Keratinocyte (primary cell): ENCODE data around the gene OASL. TPM values are rescaled to one million over a fixed set of nuclear protein-coding genes. Genes with fewer than 3 reads are reported as not detected.
A peak's percentile ranks its signal among the peaks of the same experiment; 100 is the strongest.

ENCODE experiments used
- DNase-seq: peaks from one replicate; pipeline ENCODE4 v3.0.0-alpha.2; 2011; ENCODE audit warnings: low read depth, missing footprints, low spot score
- FAIRE-seq: peaks from 2 replicates; lab custom pipeline; 2011; peaks lifted over from hg19 to GRCh38; lab: Jason Lieb, UNC
- H2AFZ ChIP-seq: 2 replicates; pipeline ENCODE4 v1.6.0; 2012; ENCODE audit warnings: low read length, control low read depth, inconsistent platforms; ENCODE audit not compliant: control insufficient read depth
- H3K27ac ChIP-seq: 2 replicates; pipeline ENCODE4 v1.5.1; 2011; ENCODE audit warnings: low read length; ENCODE audit not compliant: control insufficient read depth, insufficient read depth
- H3K27me3 ChIP-seq: 3 replicates; pipeline ENCODE4 v1.6.0; 2011; ENCODE audit warnings: low read length; ENCODE audit not compliant: control insufficient read depth, insufficient read depth; ENCODE audit errors: extremely low read depth
- H3K36me3 ChIP-seq, 2 experiments: 2 replicates in 1 of 2; 3 replicates in 1 of 2; pipeline ENCODE4 v1.5.1; 2011; ENCODE audit warnings: low read length in 2 of 2, mild to moderate bottlenecking in 1 of 2; ENCODE audit not compliant: control insufficient read depth in 2 of 2, insufficient read depth in 2 of 2; ENCODE audit errors: extremely low read depth in 1 of 2
- H3K4me1 ChIP-seq: 3 replicates; pipeline ENCODE4 v1.5.1; 2011; ENCODE audit warnings: low read length; ENCODE audit not compliant: control insufficient read depth, insufficient read depth; ENCODE audit errors: extremely low read depth
- H3K4me2 ChIP-seq: 3 replicates; pipeline ENCODE4 v1.6.0; 2011; ENCODE audit warnings: low read depth, low read length; ENCODE audit not compliant: control insufficient read depth, insufficient read depth; ENCODE audit errors: extremely low read depth
- H3K4me3 ChIP-seq, 3 experiments: fragments of 200-600 bp in 1 of 3; sonication (generic) in 1 of 3; 2 replicates in 2 of 3; 3 replicates in 1 of 3; pipeline ENCODE4 v1.5.1; 2011 to 2016; ENCODE audit warnings: low read length in 3 of 3, mild to moderate bottlenecking in 3 of 3, control low read depth in 2 of 3, inconsistent platforms in 1 of 3, low read depth in 1 of 3, mixed read lengths in 1 of 3, mixed run types in 1 of 3, moderate library complexity in 1 of 3; ENCODE audit not compliant: control insufficient read depth in 2 of 3, insufficient read depth in 2 of 3; ENCODE audit errors: extremely low read depth in 1 of 3
- H3K79me2 ChIP-seq: 2 replicates; pipeline ENCODE4 v1.6.0; 2012; ENCODE audit warnings: low read length; ENCODE audit not compliant: control insufficient read depth, insufficient read depth
- H3K9ac ChIP-seq: 3 replicates; pipeline ENCODE4 v1.6.0; 2011; ENCODE audit warnings: low read length; ENCODE audit not compliant: control insufficient read depth, insufficient read depth; ENCODE audit errors: extremely low read depth
- H3K9me1 ChIP-seq: 3 replicates; pipeline ENCODE4 v1.6.0; 2011; ENCODE audit warnings: low read length; ENCODE audit not compliant: control insufficient read depth, insufficient read depth; ENCODE audit errors: extremely low read depth
- H3K9me3 ChIP-seq: 2 replicates; pipeline ENCODE4 v1.5.1; 2012; ENCODE audit warnings: low read depth, low read length; ENCODE audit not compliant: control insufficient read depth
- H4K20me1 ChIP-seq: 3 replicates; pipeline ENCODE4 v1.6.0; 2011; ENCODE audit warnings: low read length; ENCODE audit not compliant: control insufficient read depth, insufficient read depth; ENCODE audit errors: extremely low read depth
- EZH2 ChIP-seq: IDR thresholded peaks from one replicate; pipeline ENCODE4 v1.6.1; 2012; ENCODE audit warnings: inconsistent platforms, mild to moderate bottlenecking, low read length, moderate library complexity
- dilution Hi-C: fragments of 300-500 bp; cut with MboI; formaldehyde crosslinking; loops from one replicate; pipeline ENCODE4 v1.7.0; 2020; ENCODE audit warnings: low sequenced_read_pairs; ENCODE audit not compliant: extremely low pct_ligation_motif_present
- polyA minus RNA-seq, 3 experiments: library from RNA; depleted of rRNA, polyadenylated mRNA; stranded (reverse); fragments of >200 nt; gene quantifications; 1 replicate in 1 of 3; 2 replicates in 1 of 3; 3 replicates in 1 of 3; pipeline ENCODE4 v1.2.3, GENCODE V29; 2011
- polyA plus RNA-seq, 5 experiments: library from polyadenylated mRNA; depleted of rRNA in 3 of 5; stranded (reverse) in 3 of 5; stranded (forward) in 1 of 5; unstranded in 1 of 5; fragments of >200 nt; gene quantifications; 1 replicate in 1 of 5; 2 replicates in 3 of 5; 3 replicates in 1 of 5; pipeline versions ENCODE4 v1.2.1 to v1.2.3, GENCODE V29; 2011 to 2012; ENCODE audit warnings: missing spikeins in 2 of 5, low read depth in 1 of 5, low replicate concordance in 1 of 5
- TF ChIP-seq, protein P1 (sequence below), 3 experiments: IDR thresholded peaks in 1 of 3; conservative IDR thresholded peaks in 1 of 3; optimal IDR thresholded peaks in 1 of 3; 2 replicates in 2 of 3; 3 replicates in 1 of 3; pipeline versions ENCODE3 to v1.5.1; 2011; ENCODE audit warnings: low read length in 3 of 3, mild to moderate bottlenecking in 3 of 3, moderate library complexity in 2 of 3, control low read depth in 1 of 3, inconsistent platforms in 1 of 3; ENCODE audit not compliant: insufficient read depth in 2 of 3; ENCODE audit errors: extremely low read depth in 1 of 3

Gene OASL, protein sequence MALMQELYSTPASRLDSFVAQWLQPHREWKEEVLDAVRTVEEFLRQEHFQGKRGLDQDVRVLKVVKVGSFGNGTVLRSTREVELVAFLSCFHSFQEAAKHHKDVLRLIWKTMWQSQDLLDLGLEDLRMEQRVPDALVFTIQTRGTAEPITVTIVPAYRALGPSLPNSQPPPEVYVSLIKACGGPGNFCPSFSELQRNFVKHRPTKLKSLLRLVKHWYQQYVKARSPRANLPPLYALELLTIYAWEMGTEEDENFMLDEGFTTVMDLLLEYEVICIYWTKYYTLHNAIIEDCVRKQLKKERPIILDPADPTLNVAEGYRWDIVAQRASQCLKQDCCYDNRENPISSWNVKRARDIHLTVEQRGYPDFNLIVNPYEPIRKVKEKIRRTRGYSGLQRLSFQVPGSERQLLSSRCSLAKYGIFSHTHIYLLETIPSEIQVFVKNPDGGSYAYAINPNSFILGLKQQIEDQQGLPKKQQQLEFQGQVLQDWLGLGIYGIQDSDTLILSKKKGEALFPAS
- polyA plus RNA-seq (3.6 to 6.2 TPM (median 4.5 TPM) in 3 replicates), polyA minus RNA-seq (2.7 to 5.1 TPM (median 2.7 TPM) in 3 replicates)
- 7.1 TPM for polyA plus RNA-seq (2011; ENCODE audit: low read depth)
- 2.0 and 2.4 TPM in 2 replicates for polyA plus RNA-seq (2011; cell fraction: cytosol; rRNA removed)
- 2.5 and 2.6 TPM in 2 replicates for polyA plus RNA-seq (2011; cell fraction: nucleus; rRNA removed)
- 5.6 and 24.2 TPM in 2 replicates for polyA plus RNA-seq (2012; ENCODE audit: low replicate concordance)
- polyA minus RNA-seq (2011; cell fraction: cytosol; rRNA and poly(A)+ RNA removed) = 2.7 TPM
- 2.6 and 2.7 TPM in 2 replicates for polyA minus RNA-seq (2011; cell fraction: nucleus; rRNA and poly(A)+ RNA removed)

DNA sequence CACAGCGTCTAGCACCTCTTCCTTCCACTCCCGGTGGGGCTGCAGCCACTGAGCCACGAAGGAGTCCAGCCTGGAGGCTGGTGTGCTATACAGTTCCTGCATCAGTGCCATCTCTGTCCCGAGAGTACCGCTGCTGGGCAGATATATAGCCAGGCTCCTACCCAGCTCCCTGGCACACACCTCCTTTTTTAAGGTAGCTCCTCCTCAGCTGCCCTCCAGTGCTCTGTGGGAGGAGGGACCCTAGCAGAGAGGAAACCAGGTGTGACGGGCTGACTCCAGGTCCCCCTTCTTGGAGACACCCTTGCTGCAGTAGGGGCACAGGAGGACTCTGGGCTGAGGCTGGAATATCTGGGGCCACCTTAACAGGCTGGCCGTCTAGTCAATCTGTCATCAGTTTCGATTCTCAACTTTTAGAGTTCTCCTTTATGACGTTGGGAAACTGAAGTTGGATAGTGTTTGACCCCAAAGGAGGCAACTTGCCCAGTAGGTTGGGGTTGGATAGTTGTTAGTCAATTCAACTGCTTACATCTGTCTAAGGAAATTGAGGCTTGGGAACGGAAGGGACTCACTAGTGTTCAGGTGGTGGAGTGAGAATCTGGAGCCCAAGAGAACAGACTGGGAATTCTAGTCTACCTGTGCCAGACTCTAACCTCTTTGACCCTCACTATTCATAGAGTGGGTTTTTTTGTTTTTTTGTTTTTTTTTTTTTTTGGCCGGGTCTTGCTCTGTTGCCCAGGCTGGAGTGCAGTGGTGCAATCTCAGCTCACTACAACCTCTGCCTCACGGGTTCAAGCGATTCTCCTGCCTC is at the start of gene OASL:
OASL (minus strand) TSS at position 386 of the 808 bp plus-strand sequence; CDS start at position 111, 275 bp downstream.
- H3K9me1 ChIP-seq = no peaks in the 10 kb centered on the region
- peak within 1 kb of the TSS; percentile 34 to 75 (median 73) for H3K4me3 ChIP-seq
- H3K27ac ChIP-seq = peak within 1 kb of the TSS; percentile 59
- peaks cover 16% of the 10 kb centered on the region for H3K4me1 ChIP-seq
- dilution Hi-C loops = no loop called here
- H3K9me3 ChIP-seq = no peaks in the 10 kb centered on the region
- H3K27me3 ChIP-seq = no peaks in the 10 kb centered on the region
- no peaks in the 10 kb centered on the region for H3K79me2 ChIP-seq
- peak; percentile 26 for FAIRE-seq
- H3K36me3 ChIP-seq = no peaks in the 10 kb centered on the region
- no peaks in the 10 kb centered on the region for H4K20me1 ChIP-seq
- H3K9ac ChIP-seq = peak within 1 kb of the TSS; percentile 71
- peak within 1 kb of the TSS; percentile 98 for H2AFZ ChIP-seq
- DNase-seq = no peak
- H3K4me2 ChIP-seq = peak within 1 kb of the TSS; percentile 97
- TF ChIP-seq, protein P1, sequence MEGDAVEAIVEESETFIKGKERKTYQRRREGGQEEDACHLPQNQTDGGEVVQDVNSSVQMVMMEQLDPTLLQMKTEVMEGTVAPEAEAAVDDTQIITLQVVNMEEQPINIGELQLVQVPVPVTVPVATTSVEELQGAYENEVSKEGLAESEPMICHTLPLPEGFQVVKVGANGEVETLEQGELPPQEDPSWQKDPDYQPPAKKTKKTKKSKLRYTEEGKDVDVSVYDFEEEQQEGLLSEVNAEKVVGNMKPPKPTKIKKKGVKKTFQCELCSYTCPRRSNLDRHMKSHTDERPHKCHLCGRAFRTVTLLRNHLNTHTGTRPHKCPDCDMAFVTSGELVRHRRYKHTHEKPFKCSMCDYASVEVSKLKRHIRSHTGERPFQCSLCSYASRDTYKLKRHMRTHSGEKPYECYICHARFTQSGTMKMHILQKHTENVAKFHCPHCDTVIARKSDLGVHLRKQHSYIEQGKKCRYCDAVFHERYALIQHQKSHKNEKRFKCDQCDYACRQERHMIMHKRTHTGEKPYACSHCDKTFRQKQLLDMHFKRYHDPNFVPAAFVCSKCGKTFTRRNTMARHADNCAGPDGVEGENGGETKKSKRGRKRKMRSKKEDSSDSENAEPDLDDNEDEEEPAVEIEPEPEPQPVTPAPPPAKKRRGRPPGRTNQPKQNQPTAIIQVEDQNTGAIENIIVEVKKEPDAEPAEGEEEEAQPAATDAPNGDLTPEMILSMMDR (optimal IDR thresholded peaks at IDR 0.05 in 1 of 3, IDR thresholded peaks at IDR 0.05 in 1 of 3, conservative IDR thresholded peaks at IDR 0.05 in 1 of 3; ENCODE audit: extremely low read depth in 1 of 3, insufficient read depth in 2 of 3, low read length in 3 of 3) = no peak
- no peak for TF ChIP-seq EZH2

DNA sequence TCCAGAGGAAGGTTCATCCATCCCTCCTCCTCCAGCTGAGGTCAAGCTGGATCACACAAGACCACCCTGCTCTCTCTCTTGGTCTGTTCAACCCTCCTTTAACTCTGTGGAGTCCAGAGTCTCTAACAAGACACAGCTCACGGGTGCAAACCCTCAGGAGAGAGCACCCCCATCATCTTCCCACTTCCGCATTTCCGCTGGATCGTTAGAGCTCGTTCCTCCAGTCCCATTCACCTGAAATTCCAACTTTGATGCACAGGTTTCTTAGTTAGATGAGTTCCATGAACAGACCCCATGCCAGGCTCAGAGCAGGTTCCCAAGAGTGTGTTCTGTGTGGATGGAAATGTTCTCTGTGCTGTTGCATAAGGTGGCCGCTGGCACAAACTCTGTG is 49.1 kb upstream of the OASL start:
- H3K4me2 ChIP-seq = no peak overlapping the region
- no peak overlapping the region for H2AFZ ChIP-seq
- TF ChIP-seq, protein P1 (optimal IDR thresholded peaks at IDR 0.05 in 1 of 3, IDR thresholded peaks at IDR 0.05 in 1 of 3, conservative IDR thresholded peaks at IDR 0.05 in 1 of 3; ENCODE audit: extremely low read depth in 1 of 3, insufficient read depth in 2 of 3, low read length in 3 of 3) = no peak
- TF ChIP-seq EZH2 = no peak
- no peaks in the 10 kb centered on the region for H3K36me3 ChIP-seq
- H3K9me1 ChIP-seq = no peaks in the 10 kb centered on the region
- H4K20me1 ChIP-seq = no peaks in the 10 kb centered on the region
- H3K27me3 ChIP-seq = peaks cover 3% of the 10 kb centered on the region
- no peak overlapping the region for H3K9ac ChIP-seq
- no peak overlapping the region for H3K4me3 ChIP-seq
- dilution Hi-C loops = no loop called here
- no peaks in the 10 kb centered on the region for H3K4me1 ChIP-seq
- FAIRE-seq = no peak
- DNase-seq = no peak
- no peaks in the 10 kb centered on the region for H3K9me3 ChIP-seq
- H3K27ac ChIP-seq = no peak overlapping the region
- no peaks in the 10 kb centered on the region for H3K79me2 ChIP-seq
